Endodermal cell (in vitro differentiated cells): ENCODE results near the gene HSF4. TPM values are rescaled to one million over a fixed set of nuclear protein-coding genes. Genes with fewer than 3 reads are reported as not detected.

ENCODE experiments used
- DNase-seq: peaks from one replicate; pipeline ENCODE4 v3.0.0-alpha.2; 2017
- H3K27ac ChIP-seq: 2 replicates; pipeline ENCODE4 v1.5.1; 2013; ENCODE audit warnings: mild to moderate bottlenecking, low read depth, low read length, moderate library complexity
- H3K27me3 ChIP-seq: 2 replicates; pipeline ENCODE4 v1.6.1; 2013; ENCODE audit warnings: mild to moderate bottlenecking, low read length, moderate library complexity; ENCODE audit not compliant: insufficient read depth, control insufficient read depth, poor library complexity, severe bottlenecking
- H3K36me3 ChIP-seq: 2 replicates; pipeline ENCODE4 v1.7.0; 2013; ENCODE audit warnings: mild to moderate bottlenecking, low read length, moderate library complexity; ENCODE audit not compliant: control insufficient read depth, insufficient read depth
- H3K4me1 ChIP-seq: one replicate; pipeline ENCODE4 v1.7.0; 2013; ENCODE audit warnings: low read length; ENCODE audit not compliant: control insufficient read depth, insufficient read depth
- H3K4me3 ChIP-seq: 2 replicates; pipeline ENCODE4 v1.5.1; 2013; ENCODE audit warnings: mild to moderate bottlenecking, low read length, moderate library complexity
- H3K9ac ChIP-seq: 2 replicates; pipeline ENCODE4 v1.6.1; 2013; ENCODE audit warnings: mild to moderate bottlenecking, low read length, moderate library complexity; ENCODE audit not compliant: poor library complexity, severe bottlenecking; ENCODE audit errors: extremely low read depth
- H3K9me3 ChIP-seq: 2 replicates; pipeline ENCODE4 v1.6.1; 2013; ENCODE audit warnings: mild to moderate bottlenecking, low read length, moderate library complexity; ENCODE audit not compliant: control insufficient read depth
- H3K27ac Mint-ChIP-seq: 2 replicates; pipeline ENCODE4 v1.8.0; 2020; ENCODE audit warnings: mixed read lengths
- H3K27me3 Mint-ChIP-seq: 2 replicates; pipeline ENCODE4 v1.8.0; 2021; ENCODE audit warnings: mild to moderate bottlenecking, mixed read lengths; ENCODE audit not compliant: insufficient read depth
- H3K36me3 Mint-ChIP-seq: 2 replicates; pipeline ENCODE4 v1.8.0; 2020; ENCODE audit warnings: low read depth, mixed read lengths
- H3K4me1 Mint-ChIP-seq: 2 replicates; pipeline ENCODE4 v1.8.0; 2020; ENCODE audit warnings: mixed read lengths
- H3K4me3 Mint-ChIP-seq: 2 replicates; pipeline ENCODE4 v1.8.0; 2020; ENCODE audit warnings: mild to moderate bottlenecking, moderate library complexity, mixed read lengths
- H3K9me3 Mint-ChIP-seq: 2 replicates; pipeline ENCODE4 v1.8.0; 2020; ENCODE audit warnings: mild to moderate bottlenecking, mixed read lengths
- CTCF ChIP-seq: fragments of 200-600 bp; sonication (generic); conservative IDR thresholded peaks from 2 replicates; pipeline ENCODE4 v1.5.0; 2021; ENCODE audit warnings: antibody characterized with exemption, mild to moderate bottlenecking
- WGBS, 2 experiments: methylation state at CpG; one replicate each; pipeline versions ENCODE4 v1.1.5 to v1.1.7; 2013; ENCODE audit warnings: missing lambda C conversion rate in 2 of 2, mixed read lengths in 1 of 2; ENCODE audit not compliant: insufficient coverage in 1 of 2, insufficient read length in 1 of 2; 5-methylcytosine and 5-hydroxymethylcytosine counted together
- total RNA-seq, 2 donors: library from RNA; stranded (reverse); fragmentation: NEBNext Ultra II Directional in 1 of 2; extraction: Animal tissue kit (Norgen Biotek cat#: 25700) in 1 of 2; gene quantifications; 2 replicates in 1 of 2; 3 replicates in 1 of 2; pipeline ENCODE4 v1.2.1, GENCODE V29; 2021

HSF4 gene
- total RNA-seq, 2 donors from 2014 or later = 2.0 to 6.8 TPM

- Histone ChIP-seq H3K9ac (no peak overlapping the region), H3K36me3 (peaks cover 20% of the 10 kb centered on the region), H3K9me3 (no peaks in the 10 kb centered on the region), H3K27ac (no peak overlapping the region), H3K4me1 (peaks cover 5% of the 10 kb centered on the region), H3K4me3 (no peak overlapping the region), H3K27me3 (no peaks in the 10 kb centered on the region)
- 88 to 92% methylated on average over 4 of the region's 4 CpGs for WGBS, 2 experiments
- DNase-seq = no peak
- Mint-ChIP-seq H3K4me3 (no peak overlapping the region), H3K9me3 (no peaks in the 10 kb centered on the region), H3K4me1 (peaks cover 10% of the 10 kb centered on the region), H3K27ac (no peak overlapping the region), H3K36me3 (peaks cover 6% of the 10 kb centered on the region), H3K27me3 (peaks cover under 1% of the 10 kb centered on the region)
- TF ChIP-seq CTCF = no peak
Measured at GRCh38 chr16:67204076-67204475, 39.5 kb downstream of the HSF4 start.

GRCh38 chr16:67206129-67206837 is 41.7 kb downstream of the HSF4 start:
- Histone ChIP-seq H3K9me3 (no peaks in the 10 kb centered on the region), H3K36me3 (peaks cover 15% of the 10 kb centered on the region), H3K4me3 (no peak overlapping the region), H3K4me1 (peaks cover 5% of the 10 kb centered on the region), H3K9ac (no peak overlapping the region), H3K27ac (peak overlapping the region; percentile 34), H3K27me3 (no peaks in the 10 kb centered on the region)
- Mint-ChIP-seq H3K27me3 (peaks cover 7% of the 10 kb centered on the region), H3K36me3 (peaks cover 4% of the 10 kb centered on the region), H3K4me3 (no peak overlapping the region), H3K27ac (no peak overlapping the region), H3K4me1 (peaks cover 8% of the 10 kb centered on the region), H3K9me3 (no peaks in the 10 kb centered on the region)
- WGBS, 2 experiments = 91 to 96% methylated on average over 7 to 8 of the region's 8 CpGs
- TF ChIP-seq CTCF = no peak
- no peak for DNase-seq

GRCh38 chr16:67206838-67207248 is 42.3 kb downstream of the HSF4 start:
- DNase-seq = no peak
- H3K4me3 Mint-ChIP-seq = no peak overlapping the region
- H3K27ac Mint-ChIP-seq = no peak overlapping the region
- Histone ChIP-seq H3K36me3 (peaks cover 11% of the 10 kb centered on the region), H3K27me3 (no peaks in the 10 kb centered on the region), H3K4me1 (peaks cover 5% of the 10 kb centered on the region), H3K4me3 (no peak overlapping the region), H3K9ac (no peak overlapping the region), H3K9me3 (no peaks in the 10 kb centered on the region), H3K27ac (no peak overlapping the region)
- TF ChIP-seq CTCF = no peak
- WGBS, 2 experiments = 85 to 100% methylated on average over 1 to 3 of the region's 3 CpGs
- H3K4me1 Mint-ChIP-seq = peaks cover 8% of the 10 kb centered on the region
- no peaks in the 10 kb centered on the region for H3K9me3 Mint-ChIP-seq
- H3K36me3 Mint-ChIP-seq = peaks cover 4% of the 10 kb centered on the region
- H3K27me3 Mint-ChIP-seq = peaks cover 11% of the 10 kb centered on the region
